ENCODE results near the gene DEFB114. TPM values are rescaled to one million over a fixed set of nuclear protein-coding genes. Genes with fewer than 3 reads are reported as not detected.

The DEFB114 gene
- polyA plus RNA-seq, 3 donors = not detected

Other genes starting within 250 kb of the DEFB114 start
- 1 to 10 TPM in 1 of 3 donors, under 1 TPM in 1, not detected in 1; 0.13 to 3.1 TPM for gene CRISP3, start 219.8 kb downstream of the DEFB114 start, polyA plus RNA-seq
- gene PGK2, start 176.9 kb downstream of the DEFB114 start, polyA plus RNA-seq = not detected
- gene CRISP1, start 97.6 kb downstream of the DEFB114 start, polyA plus RNA-seq = not detected
- gene DEFB113, start 5.5 kb upstream of the DEFB114 start, polyA plus RNA-seq = not detected
- not detected for gene DEFB110, start 57.8 kb upstream of the DEFB114 start, polyA plus RNA-seq
- gene DEFB112, start 85.8 kb upstream of the DEFB114 start, polyA plus RNA-seq = not detected